Middle frontal gyrus (tissue), 1 donor: ENCODE data around the gene AP3S2.
"Not testable (repeated sequence)": the region's sequence is repeated elsewhere in the genome, so short reads cannot be mapped to it uniquely, and the experiment has no call there.

ENCODE experiments used
- DNase-seq: peaks from one replicate; pipeline ENCODE4 v3.0.0-alpha.2; 2015; ENCODE audit warnings: low spot score; ENCODE audit errors: extremely low spot score

The AP3S2 gene

DNA sequence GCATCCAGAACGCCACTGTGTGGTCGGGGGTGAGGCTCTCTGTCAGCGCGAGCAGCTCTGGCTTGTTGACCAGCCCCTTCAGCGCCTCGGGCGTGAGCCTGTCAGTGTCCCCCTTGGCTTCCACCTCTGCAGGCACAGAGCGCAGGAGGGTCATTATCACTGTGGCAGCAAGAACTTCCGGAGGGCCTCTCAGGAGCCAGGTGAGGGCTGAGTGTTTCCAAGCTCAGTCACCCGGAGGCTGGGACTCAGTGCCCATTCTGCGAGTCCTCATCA is 10.0 kb upstream of the AP3S2 start:
- no peak for DNase-seq

DNA sequence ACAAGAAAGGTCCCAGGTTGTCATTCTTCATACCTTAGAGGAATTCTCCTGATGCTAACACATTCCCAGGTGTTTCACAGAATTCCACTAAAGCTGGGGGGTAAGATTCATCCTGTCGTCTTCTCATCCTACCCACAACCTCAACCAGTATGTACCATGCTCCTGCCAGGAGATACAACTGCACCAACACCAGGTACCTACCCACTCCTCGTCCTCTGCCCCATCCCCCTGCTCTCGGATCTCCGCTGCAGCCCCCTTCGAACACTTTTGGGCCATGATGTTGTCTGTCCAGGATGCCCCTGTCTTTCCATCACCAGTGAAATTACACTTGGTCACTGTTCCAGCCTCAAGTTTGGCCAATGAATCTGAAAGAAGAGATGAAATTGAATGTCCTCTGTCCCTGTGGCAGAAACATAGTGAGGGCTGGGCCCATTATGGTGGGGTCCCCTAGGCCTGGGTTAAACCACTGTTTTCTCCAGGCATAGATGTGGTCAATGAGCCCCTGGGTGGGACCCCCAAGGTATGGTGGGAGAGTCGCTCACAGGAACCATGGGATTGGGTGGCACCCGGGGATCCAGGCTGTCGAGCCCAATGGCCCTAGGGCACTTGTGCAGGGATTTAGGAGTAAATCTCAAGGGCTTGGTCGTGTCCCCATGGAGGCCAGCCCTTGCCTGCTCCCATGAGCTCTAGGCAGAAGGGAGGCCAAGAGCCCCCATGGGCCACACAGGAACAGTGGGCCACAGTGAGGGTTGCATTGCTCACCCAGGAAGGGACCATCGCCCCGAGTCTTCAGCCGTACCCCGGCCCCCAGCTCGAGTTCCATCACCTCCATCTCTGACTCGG is 9.4 kb upstream of the AP3S2 start:
- DNase-seq = no peak

DNA sequence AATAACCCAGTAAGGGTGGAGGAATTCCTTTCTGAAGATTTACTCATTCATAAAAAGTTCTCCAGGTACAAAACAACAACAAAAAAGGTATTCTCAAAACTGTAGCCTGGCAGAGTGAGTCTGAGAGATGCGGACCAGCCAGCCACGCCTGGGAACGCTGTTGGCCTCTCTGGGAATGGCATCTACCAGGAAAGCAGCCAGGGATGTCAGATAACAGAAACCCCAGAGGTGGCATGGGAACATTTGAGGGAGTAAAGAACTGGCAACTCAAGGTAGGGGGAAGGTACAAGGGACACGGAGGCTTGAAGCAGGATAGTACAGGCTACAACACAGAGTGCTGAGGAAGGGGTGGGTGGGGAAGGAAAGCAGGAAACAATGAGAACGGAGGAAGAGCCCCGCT is 7.1 kb upstream of the AP3S2 start:
- no peak for DNase-seq

DNA sequence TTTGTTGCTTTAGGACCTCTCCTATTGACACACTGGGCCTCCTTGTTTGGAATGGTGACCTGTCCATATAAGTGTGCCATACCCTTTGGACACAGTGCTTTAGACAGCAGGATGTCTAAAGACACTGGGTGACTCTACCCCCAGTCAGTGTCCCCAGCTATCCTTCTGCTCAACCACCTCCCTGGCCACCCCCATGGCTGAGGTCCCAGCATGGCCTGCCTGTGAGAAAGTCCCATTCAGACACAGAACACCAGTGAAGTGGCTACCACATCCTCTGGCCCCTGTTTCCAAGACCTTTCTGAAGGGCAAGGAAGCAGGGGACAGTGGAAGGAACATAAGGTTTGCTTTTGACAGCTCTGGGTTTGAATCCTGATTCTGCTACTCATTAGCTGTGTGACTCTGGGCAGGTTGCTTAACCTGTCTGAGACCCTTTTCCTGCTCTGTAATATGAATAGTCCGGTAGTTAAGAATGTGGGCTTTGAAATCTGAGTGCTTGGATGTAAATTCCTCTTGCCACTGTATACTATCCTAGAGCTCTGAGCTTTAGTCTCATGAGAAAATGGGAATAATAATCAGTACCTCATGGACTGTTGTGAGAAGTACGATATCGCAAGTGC is 6.3 kb upstream of the AP3S2 start:
- DNase-seq = no peak

DNA sequence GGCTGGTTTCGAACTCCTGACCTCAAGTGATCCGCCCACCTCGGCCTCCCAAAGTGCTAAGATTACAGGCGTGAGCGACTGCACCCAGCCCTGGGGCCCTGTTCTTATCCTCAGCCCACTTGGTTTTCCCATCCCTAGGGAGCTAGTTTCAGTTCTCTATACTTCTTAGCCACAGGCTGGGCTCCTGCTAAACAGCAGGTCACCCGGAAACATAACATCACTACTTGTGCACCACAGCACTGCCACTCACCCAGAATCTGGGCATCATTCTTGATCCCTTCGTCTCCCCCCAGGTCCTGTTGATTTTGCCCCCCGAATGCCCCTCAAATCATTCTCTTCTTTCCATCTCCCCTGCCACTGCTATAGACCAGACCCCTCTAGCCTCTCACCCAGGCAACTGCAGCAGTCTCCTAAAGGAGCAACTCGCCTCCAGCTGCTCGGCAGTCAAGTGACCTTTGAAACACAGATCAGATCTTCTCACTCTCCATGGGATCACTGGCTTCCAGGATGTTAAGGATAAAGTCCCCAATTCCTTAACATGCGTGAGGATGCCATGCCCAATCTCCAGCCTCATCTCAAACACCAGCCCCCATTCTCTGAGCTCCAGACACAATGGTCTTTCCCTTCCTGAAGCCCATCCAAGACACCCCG is 5.6 kb upstream of the AP3S2 start:
- DNase-seq = no peak

DNA sequence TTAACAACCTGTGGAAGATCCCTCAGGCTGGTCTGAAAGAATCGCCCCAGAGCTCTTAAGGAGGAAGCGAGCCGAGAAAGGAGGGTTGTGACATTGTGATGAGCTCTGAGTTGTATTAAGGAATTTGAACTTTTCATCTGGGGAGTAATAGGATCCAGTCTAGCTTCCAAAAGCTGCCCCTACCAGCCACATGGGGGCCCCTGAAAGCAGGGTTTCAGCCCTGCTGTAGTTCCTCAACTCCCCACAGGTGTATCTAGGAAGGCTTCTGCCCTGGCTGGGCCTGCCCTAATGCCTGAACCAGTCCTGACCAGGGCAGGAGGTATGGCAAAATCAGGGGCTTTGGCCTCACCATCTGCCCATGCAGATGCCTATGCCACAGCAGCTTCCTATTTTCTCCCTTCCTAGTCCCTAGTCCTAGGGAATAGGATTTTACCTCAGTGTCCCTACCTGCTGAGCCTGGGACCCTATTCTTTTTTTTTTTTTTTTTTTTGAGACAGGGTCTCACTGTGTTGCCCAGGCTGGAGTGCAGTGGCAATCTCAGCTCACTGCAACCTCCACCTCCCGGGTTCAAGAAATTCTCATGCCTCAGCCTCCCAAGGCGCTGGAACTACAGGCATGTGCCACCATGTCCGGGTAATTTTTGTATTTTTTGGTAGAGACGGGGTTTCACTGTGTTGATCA is 5.0 kb upstream of the AP3S2 start:
- peak; percentile 13 for DNase-seq

DNA sequence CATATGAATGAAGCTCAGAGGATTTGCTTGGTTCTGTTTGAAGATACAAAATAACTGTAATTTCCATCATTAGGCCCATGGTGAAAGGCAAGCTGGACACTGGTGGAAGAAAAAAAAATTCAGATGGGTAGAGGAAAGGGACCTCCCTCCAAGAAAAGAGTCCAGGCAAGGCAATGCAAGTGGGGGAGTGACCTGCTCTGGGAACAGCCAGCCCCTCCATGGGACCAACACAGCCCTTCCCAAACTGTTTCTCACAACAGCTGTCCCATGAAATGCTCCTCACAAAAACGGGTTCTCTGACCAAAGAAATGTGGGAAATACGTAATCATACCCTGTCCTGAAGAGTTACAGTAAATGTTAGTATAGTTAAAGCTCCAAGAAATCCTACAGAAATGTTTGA is 4.4 kb upstream of the AP3S2 start:
- DNase-seq = no peak

DNA sequence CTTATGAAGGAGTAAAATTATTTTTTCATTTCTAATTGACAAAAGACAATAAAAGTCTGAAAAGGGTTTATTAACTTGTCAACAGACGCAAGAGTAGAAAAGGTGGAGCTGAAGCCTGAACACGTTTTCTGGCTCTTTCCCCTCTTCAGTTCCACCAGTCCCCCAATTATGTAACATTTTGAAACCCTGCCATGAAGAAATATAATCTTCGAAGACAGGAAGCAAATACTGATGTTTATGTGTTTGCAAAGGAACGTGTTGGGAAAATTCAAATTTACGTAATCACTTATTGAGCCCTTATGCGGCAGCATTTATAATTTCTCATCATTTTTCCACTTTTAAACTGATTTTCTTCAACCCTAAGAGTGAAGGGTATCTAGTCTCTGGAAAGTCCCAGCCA is 767 bp downstream of the AP3S2 start:
- no peak for DNase-seq

DNA sequence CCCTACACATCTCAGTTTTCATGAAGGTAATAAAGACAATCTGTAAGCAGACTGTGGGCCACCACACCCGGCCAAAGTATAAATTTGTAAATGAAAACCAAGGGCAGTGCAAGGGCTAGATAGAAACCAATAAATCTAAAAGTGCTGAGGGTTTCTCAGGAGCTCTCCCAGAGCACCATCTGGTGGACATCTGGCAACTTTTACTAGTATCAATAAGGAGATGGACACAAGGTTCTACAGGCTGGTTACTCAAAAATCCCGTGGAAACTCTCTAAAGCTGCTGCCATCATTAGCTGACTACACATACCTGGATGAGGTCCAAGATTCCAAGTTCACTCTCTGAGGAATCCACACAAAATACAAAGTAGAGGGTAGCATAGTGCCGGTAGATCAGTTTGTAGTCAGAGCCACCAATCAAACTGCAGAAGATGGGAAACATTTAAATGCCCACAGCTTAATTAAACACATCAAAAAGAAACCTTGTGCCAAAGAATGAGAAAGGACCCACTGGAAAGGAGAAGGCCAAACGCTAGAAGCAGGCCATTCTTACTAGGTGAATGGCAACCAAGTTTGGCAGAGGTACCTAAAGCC is 5.5 kb downstream of the AP3S2 start:
- DNase-seq = no peak

DNA sequence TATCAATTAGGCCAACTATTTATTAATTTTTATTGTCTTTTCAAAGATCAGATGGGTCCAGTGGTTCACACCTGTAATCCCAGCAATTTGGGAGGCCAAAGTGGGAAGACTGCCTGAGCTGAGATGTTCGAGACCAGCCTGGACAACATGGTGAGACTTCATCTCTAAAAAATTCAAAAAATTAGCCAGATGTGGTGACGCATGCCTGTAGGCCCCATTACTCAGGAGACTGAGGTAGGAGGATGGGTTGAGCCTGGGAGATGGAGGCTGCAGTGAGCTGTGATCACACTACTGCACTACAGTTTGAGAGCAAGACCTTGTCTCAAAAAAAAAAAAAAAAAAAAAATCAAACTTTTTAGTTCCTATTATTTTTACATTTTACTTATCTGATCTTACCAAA is 8.2 kb downstream of the AP3S2 start:
- DNase-seq = no peak

DNA sequence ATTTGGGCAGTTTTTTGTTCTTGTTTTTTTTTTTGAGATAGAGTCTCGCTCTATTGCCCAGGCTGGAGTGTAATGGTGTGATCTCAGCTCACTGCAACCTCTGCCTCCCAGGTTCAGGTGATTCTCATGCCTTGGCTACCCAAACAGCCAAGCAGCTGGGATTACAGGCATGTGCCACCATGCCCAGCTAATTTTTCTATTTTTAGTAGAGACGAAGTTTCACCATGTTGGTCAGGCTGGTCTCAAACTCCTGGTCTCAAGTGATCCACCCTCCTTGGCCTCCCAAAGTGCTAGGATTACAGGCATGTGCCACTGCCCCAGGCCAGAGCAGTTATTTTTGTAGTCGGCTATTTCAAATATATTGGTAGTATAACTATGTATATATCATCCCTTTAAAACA is 8.6 kb downstream of the AP3S2 start:
- not testable (repeated sequence) for DNase-seq

DNA sequence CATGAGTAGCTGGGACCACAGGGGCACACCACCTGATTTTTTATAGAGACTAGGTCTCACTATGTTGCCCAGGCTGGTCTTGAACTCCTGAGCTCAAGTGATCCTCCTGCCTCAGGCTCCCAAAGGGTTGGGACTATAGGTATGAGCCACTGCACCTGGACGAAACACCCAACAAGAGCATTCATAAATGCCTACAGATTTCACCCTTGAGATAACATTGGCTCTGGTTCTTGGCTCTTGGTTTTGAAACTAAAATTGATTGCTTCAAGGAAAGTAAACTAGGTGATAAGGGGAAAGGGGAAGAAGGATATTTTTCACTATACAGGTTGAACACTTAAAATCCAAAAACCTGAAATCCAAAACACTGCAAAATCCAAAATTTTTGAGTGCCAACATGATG is 10.3 kb downstream of the AP3S2 start:
- DNase-seq = no peak

DNA sequence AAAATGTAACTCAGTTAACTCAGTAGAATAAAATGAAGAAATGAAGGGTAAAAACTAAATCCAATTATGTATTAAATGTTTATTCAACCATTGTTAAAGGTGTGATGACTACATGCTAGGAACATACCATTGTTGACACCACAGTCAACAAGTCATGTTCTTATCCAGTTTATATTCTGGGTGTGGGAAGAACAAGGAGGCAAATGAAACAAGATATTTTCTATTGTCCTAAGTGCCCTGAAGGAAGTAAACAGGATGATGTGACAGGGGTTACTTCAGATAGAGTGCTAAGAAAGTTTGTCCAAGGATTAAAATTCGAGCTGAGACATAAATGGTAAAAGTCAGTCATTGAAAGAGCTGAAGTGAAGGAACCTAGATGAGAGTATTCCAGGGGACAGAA is 13.1 kb downstream of the AP3S2 start:
- no peak for DNase-seq

DNA sequence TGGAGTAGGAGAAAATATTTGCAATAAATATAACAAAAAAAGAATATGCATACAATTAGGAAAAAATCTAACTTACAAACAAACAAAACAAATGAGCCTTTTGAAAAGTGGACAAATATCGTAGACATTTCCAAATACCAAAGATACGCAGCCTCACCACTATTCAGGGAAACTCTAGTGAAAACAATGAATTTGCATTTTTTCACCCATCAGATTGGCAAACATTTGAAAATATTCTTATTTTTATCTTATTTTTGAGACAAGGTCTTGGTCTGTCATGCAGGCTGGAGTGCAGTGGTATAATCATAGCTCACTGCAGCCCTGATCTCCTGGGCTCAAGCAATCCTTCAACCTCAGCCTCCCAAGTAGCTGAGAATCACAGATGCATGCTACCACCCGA is 15.5 kb downstream of the AP3S2 start:
- no peak for DNase-seq

DNA sequence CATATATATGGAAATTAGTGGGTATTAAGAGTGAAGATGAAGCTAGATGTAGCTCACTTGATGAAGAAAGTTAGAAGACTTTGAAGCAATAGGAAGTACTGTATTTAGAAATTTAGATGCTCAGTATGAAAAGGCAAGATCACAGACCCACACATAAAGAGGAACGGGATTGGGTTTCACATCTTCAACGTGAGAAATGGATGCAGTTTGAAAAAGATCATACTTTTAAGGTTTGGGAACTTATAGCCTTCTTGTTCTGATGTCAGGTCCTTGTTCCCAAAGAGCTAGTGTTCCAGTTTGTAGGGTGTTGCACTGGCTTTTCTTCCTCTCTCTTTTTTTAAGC is 16.7 kb downstream of the AP3S2 start:
- DNase-seq = no peak

DNA sequence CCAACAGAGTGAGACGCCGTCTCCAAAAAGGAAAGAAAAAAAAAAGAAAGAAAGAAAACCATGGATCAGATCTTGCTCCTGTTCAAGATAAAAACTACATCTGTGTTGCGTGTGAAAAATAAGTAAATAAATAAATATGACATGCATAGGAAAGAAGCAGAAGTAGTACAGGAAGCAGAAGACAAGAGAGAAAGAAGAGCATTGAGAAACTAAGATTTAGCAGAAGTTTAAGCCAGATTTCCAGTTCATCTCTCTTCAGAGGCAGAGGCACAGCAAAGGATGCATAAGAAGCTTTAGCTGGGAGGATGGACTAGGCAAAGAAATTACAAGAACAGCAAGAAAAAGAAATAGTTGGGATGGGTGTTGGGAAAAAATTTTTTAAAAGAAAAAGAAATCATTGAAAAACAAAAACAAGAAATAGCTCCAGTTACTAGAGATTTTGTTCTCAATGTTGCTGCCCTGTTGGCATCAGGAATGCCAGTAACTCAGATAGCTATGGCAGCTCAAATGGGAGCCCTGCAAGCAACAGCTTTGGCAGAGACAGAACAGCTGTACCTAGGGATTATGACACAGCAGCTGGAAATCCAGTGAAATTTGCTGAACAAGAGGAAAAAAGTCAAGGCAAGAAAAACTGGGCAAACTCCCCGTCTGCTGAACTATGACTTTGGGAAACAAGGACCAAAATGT is 17.3 kb downstream of the AP3S2 start:
- no peak for DNase-seq

DNA sequence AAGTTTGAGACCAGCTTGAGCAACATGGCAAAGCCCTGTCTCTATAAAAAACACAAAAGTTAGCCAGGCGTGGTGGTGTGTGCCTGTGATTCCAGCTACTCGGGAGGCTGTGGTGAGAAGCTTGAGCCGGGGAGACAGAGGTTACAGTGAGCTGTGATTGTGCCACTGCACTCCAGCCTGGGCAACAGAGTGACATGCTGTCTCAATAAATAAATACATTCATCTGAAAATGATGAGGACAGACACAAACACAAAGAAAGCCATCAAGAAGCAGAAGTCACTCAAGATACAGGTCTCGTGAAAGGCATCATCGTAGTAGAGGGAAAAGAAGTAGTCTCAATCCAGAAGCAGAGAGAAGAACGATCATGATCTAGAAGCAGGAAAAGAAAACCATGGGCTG is 18.1 kb downstream of the AP3S2 start:
- no peak for DNase-seq

DNA sequence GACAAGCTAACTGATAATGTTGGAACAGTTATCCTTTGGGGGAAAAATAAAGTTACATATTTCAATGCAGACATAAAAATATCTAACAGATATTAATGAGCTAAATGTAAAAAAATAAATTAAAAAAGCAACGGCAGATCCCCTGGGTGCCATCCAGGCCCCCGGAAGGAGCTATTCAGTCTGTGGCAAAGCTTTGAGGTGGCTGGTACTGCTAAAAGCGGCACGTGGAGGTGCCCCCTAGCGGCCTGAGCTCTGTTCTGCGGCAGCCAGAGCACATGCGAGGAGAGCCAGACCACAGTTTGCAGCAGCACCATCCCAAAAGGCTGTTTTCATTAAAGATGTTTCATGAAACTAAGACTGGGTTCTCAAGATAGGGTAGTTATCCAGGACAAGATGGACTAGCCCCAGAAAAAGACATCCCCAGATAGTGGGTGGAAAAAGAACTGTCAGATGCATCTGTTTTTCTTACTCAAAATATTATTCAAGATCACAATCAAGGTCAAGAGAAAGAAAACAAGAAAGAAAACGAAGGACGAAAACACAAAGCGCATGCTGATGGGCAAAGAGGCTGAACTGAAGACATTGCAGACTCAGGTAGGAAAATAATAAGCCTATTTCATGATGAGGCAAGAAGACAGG is 18.7 kb downstream of the AP3S2 start:
- DNase-seq = peak; percentile 68

DNA sequence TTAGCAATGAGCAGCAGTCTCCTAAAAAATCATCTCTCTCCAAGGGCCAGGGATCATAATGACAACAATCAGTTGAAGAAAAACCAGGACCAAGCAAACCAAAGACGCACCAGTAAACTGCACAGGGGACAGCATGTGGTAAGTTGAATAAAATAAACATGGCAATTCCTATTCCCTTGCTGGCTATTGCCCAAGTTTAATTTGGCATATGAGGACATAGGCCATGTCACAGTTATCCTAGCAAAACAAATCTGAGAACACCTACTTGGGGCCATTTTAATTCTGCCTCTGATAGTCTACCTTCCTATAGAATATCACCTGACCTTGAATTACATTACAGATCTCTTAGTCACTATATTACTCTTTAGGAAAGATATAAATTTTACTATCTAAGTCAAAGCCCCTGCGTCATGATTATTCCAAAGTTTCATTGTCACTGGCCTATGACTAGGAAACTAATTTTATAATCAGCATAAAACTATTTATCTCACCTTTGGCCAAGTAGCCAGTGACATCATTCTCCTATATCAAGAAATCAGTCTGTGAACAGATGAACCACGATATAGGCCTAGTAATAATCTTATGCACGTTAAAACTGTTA is 23.0 kb downstream of the AP3S2 start:
- no peak for DNase-seq

DNA sequence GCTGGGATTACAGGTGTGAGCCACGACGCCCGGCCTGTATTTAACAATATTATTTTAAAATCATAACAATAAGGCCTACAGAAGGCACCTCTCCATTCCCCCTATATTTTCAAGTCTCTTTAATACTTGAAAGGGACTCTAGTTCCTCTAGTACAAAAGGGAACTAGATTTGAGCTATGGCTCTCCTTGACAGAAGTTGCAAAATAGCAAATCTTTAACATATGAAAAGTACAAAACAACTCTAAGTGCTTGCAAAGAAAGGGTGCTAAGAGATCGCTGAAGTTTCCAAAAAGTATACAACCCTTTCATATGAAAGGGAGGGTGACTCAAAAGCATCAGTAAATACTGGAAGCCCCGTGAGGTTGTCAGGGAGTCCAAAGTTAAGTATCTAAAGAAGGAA is 23.8 kb downstream of the AP3S2 start:
- DNase-seq = no peak

DNA sequence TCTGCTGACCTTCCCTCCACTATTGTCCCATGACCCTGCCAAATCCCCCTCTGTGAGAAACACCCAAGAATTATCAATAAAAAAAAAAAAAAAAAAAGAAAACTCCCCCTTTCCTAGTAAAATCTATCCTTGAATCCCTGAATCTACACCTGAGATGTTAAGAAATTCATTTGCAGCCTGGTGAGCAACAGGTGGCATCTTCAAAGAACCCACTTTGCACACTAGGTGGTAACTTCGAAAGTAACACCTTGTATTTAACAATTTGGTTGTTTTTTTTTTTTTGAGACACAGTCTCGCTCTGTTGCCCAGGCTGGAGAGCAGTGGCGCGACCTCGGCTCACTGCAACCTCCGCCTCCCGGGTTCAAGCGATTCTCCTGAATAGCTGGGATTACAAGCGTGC is 24.3 kb downstream of the AP3S2 start:
- not testable (repeated sequence) for DNase-seq
